ENCODE data around the gene C1QL3.

DNA sequence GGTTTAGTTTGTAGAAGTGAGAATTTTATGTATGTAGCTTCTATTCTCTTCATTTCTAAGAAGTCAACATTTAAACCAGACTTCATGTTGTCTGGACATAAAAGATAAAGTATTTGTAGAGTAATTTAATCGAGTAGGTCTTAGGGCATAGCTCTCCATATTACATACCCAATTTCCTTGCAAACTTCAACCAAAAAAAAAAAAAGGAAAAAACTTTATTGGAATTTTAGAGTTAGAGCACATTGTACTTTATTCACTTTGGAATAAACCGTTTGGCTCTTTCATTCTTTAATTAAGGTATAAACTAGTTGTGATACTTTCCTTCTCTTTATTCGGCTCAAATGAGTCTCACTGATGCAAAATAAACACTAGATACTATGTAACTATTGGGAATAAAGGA is 48.9 kb downstream of the C1QL3 start:
- TF ChIP-seq CTCF (IDR thresholded peaks at IDR 0.05) (no peak), POLR2A (IDR thresholded peaks at IDR 0.05) (no peak)

Measured in uterus (tissue), 2 donors.